K562 (cell line): Measurements from ENCODE around the gene TRIM47. TPM values are rescaled to one million over a fixed set of nuclear protein-coding genes. Genes with fewer than 3 reads are reported as not detected.
A peak's percentile ranks its signal among the peaks of the same experiment; 100 is the strongest.

Experiments
- ATAC-seq: fragments of 200-7000 bp; cut with Tn5 transposase; 3 replicates; pipeline ENCODE4 v1.9.1; 2020; ENCODE audit warnings: moderate library complexity
- BruUV-seq: library from RNA; stranded (reverse); fragments of 400-500 nt; replicated peaks from 2 replicates; lab custom pipeline; 2021; lab: Mats Ljungman, UMichigan
- CTCF ChIA-PET: fragments of 300-600 bp; formaldehyde crosslinking; extraction: SDS; loops from one replicate; lab custom pipeline; 2021; ENCODE audit warnings: low intra/inter-chr PET ratio; lab: Yijun Ruan, JAX
- POLR2A ChIA-PET: fragments of 300-600, 350-650 bp; sonication (Branson Sonifier 250); formaldehyde crosslinking; extraction: SDS; loops from one replicate; lab custom pipeline; 2021; ENCODE audit warnings: antibody characterized with exemption, inconsistent platforms; lab: Yijun Ruan, JAX
- DNase-seq, 4 experiments: peaks; one replicate each; pipeline versions ENCODE4 v3.0.0 to v3.0.0-alpha.2; 2011 to 2018; ENCODE audit warnings: low spot score in 3 of 4, mixed read lengths in 3 of 4; ENCODE audit errors: extremely low read depth in 1 of 4
- FAIRE-seq: peaks from 2 replicates; lab custom pipeline; 2011; peaks lifted over from hg19 to GRCh38; lab: Jason Lieb, UNC
- H2AFZ ChIP-seq: 2 replicates; pipeline ENCODE4 v1.6.0; 2011; ENCODE audit warnings: low read depth, low read length, control low read depth, inconsistent platforms
- H3K27ac ChIP-seq: fragments of 200-600 bp; 3 replicates; pipeline ENCODE4 v1.8.0; 2011; ENCODE audit warnings: low read depth, mild to moderate bottlenecking, control low read depth, inconsistent platforms, low read length, moderate library complexity, mixed read lengths; ENCODE audit errors: extremely low read depth
- H3K27me3 ChIP-seq, 2 experiments: fragments of 300-600 bp in 1 of 2; 2 replicates in 1 of 2; 3 replicates in 1 of 2; pipeline versions ENCODE4 v1.6.0 to v1.8.0; 2011; ENCODE audit warnings: inconsistent platforms in 2 of 2, low read length in 2 of 2, mild to moderate bottlenecking in 1 of 2, mixed read lengths in 1 of 2, moderate library complexity in 1 of 2; ENCODE audit not compliant: control insufficient read depth in 2 of 2, insufficient read depth in 2 of 2
- H3K36me3 ChIP-seq: fragments of 300-600 bp; 3 replicates; pipeline ENCODE4 v1.8.0; 2011; ENCODE audit warnings: mild to moderate bottlenecking, low read length, inconsistent platforms; ENCODE audit not compliant: control insufficient read depth, insufficient read depth
- H3K4me1 ChIP-seq, 2 experiments: fragments of 200-600 bp in 1 of 2; replicated peaks in 1 of 2; 2 replicates in 1 of 2; 3 replicates in 1 of 2; pipeline versions ENCODE4 v1.5.1 to v1.8.0; 2011; ENCODE audit warnings: inconsistent platforms in 2 of 2, low read length in 2 of 2, mild to moderate bottlenecking in 1 of 2, mixed read lengths in 1 of 2, moderate library complexity in 1 of 2; ENCODE audit not compliant: control insufficient read depth in 2 of 2, insufficient read depth in 2 of 2
- H3K4me2 ChIP-seq: 2 replicates; pipeline ENCODE4 v1.6.1; 2011; ENCODE audit warnings: low read length, control low read depth, inconsistent platforms, mixed read lengths; ENCODE audit not compliant: insufficient read depth
- H3K4me3 ChIP-seq: fragments of 200-600 bp; sonication (generic), shearing (Covaris generic); 2 replicates; pipeline ENCODE4 v1.5.1; 2016; ENCODE audit warnings: control low read depth, inconsistent platforms
- H3K79me2 ChIP-seq: fragments of 200-600 bp; 3 replicates; pipeline ENCODE4 v1.8.0; 2011; ENCODE audit warnings: low read length, inconsistent platforms; ENCODE audit not compliant: control insufficient read depth, insufficient read depth
- H3K9ac ChIP-seq, 2 experiments: 2 replicates each; pipeline versions ENCODE4 v1.6.0 to v1.6.1; 2011; ENCODE audit warnings: low read depth in 2 of 2, low read length in 2 of 2, control low read depth in 1 of 2, inconsistent platforms in 1 of 2, mild to moderate bottlenecking in 1 of 2, mixed read lengths in 1 of 2; ENCODE audit not compliant: insufficient read depth in 1 of 2
- H3K9me1 ChIP-seq: one replicate; pipeline ENCODE4 v1.6.0; 2011; ENCODE audit warnings: inconsistent platforms, mild to moderate bottlenecking, low read length, moderate library complexity; ENCODE audit not compliant: control insufficient read depth, insufficient read depth
- H3K9me3 ChIP-seq: replicated peaks from 2 replicates; pipeline ENCODE4 v1.5.1; 2011; ENCODE audit warnings: low read depth, low read length, inconsistent platforms; ENCODE audit not compliant: control insufficient read depth, insufficient read depth
- H4K20me1 ChIP-seq: replicated peaks from 2 replicates; pipeline ENCODE4 v1.6.1; 2011; ENCODE audit warnings: low read length, inconsistent platforms, mixed read lengths; ENCODE audit not compliant: control insufficient read depth, insufficient read depth
- CEBPZ ChIP-seq: fragments of 150-350 bp; IDR thresholded peaks from 2 replicates; pipeline ENCODE4 v1.6.1; 2014; ENCODE audit warnings: low read depth, mild to moderate bottlenecking, low read length, borderline replicate concordance
- FOXK1 ChIP-seq: sonication (generic); formaldehyde crosslinking; IDR thresholded peaks from 2 replicates; pipeline ENCODE4 v1.8.0; 2022; ENCODE audit warnings: missing genetic modification reagents, mild to moderate bottlenecking, borderline replicate concordance
- HNRNPUL1 ChIP-seq: fragments of 200-400 bp; formaldehyde crosslinking; IDR thresholded peaks from 2 replicates; pipeline ENCODE4 v1.6.1; 2017; ENCODE audit warnings: low read length
- KLF10 ChIP-seq: fragments of 250-450 bp; sonication (Bioruptor Pico); IDR thresholded peaks from 2 replicates; pipeline ENCODE4 v1.6.1; 2021; ENCODE audit warnings: matching md5 sums
- MAFF ChIP-seq: IDR thresholded peaks from 2 replicates; pipeline ENCODE4 v1.6.1; 2012; ENCODE audit warnings: low read length, improper control_type of control experiment
- POLR2G ChIP-seq: fragments of 200-400 bp; formaldehyde crosslinking; IDR thresholded peaks from 2 replicates; pipeline ENCODE4 v1.6.1; 2017; ENCODE audit warnings: low read depth, mild to moderate bottlenecking, antibody characterized with exemption, low read length, moderate library complexity
- RAD51 ChIP-seq: fragments of 450-650 bp; IDR thresholded peaks from 2 replicates; pipeline ENCODE4 v1.7.1; 2016; ENCODE audit warnings: low read depth, mild to moderate bottlenecking, borderline replicate concordance
- RBFOX2 ChIP-seq: fragments of 200-400 bp; formaldehyde crosslinking; IDR thresholded peaks from 2 replicates; pipeline ENCODE4 v1.6.1; 2017; ENCODE audit warnings: low read depth, mild to moderate bottlenecking, low read length, moderate library complexity
- U2AF2 ChIP-seq: fragments of 200-400 bp; formaldehyde crosslinking; optimal IDR thresholded peaks from 2 replicates; pipeline ENCODE3; 2017; ENCODE audit warnings: low read depth, mild to moderate bottlenecking, low read length
- ZNF639 ChIP-seq, 2 experiments: fragments of 200-800 bp in 1 of 2; sonication (Bioruptor generic) in 1 of 2; sonication (generic) in 1 of 2; formaldehyde crosslinking in 1 of 2; IDR thresholded peaks in 1 of 2; conservative IDR thresholded peaks in 1 of 2; 2 replicates each; pipeline versions ENCODE4 v1.5.0 to v1.6.1; 2016 to 2020; ENCODE audit warnings: missing compliant biosample characterization in 1 of 2, missing genetic modification characterization in 1 of 2, missing genetic modification reagents in 1 of 2
- WGBS: fragments of 100-300 bp; shearing (Covaris generic); methylation state at CpG from one replicate; pipeline ENCODE4 v1.1.6; 2016; ENCODE audit warnings: low coverage, mixed read lengths; ENCODE audit not compliant: insufficient coverage; ENCODE audit errors: missing lambda C conversion rate; 5-methylcytosine and 5-hydroxymethylcytosine counted together
- in situ Hi-C: fragments of 300-500 bp; cut with MboI; formaldehyde crosslinking; loops from 4 replicates; pipeline ENCODE4 v1.15.0; 2018; ENCODE audit warnings: inconsistent platforms, mixed read lengths
- intact Hi-C: fragments of 100-400 bp; cut with micrococcal nuclease; formaldehyde crosslinking; loops from 2 replicates; pipeline ENCODE4 v1.14.2; 2022
- polyA plus RNA-seq, 8 experiments: library from polyadenylated mRNA; depleted of rRNA in 4 of 8; stranded (reverse) in 5 of 8; unstranded in 3 of 8; fragments of >200 nt; fragmentation: Nextera tagmentation in 2 of 8; fragmentation: Illumina TruSeq in 1 of 8; extraction: Ambion mirVana in 2 of 8; extraction: Trizol in 1 of 8; gene quantifications; 2 replicates each; pipeline versions ENCODE4 v1.2.1 to v1.2.3, GENCODE V29; 2011 to 2014; ENCODE audit warnings: inconsistent platforms in 1 of 8, missing spikeins in 1 of 8
- total RNA-seq, 7 experiments: library from RNA; depleted of rRNA in 6 of 7; stranded (reverse); fragments of >200 nt in 6 of 7; fragmentation: Illumina TruSeq in 2 of 7; extraction: Trizol in 2 of 7; gene quantifications; 2 replicates each; pipeline versions ENCODE4 v1.2.1 to v1.2.3, GENCODE V29; 2011 to 2021; ENCODE audit warnings: low replicate concordance in 1 of 7
- TF ChIP-seq, protein P1 (sequence below): fragments of 450-650 bp; formaldehyde crosslinking; IDR thresholded peaks from 2 replicates; pipeline ENCODE4 v1.4.0; 2020; ENCODE audit warnings: mild to moderate bottlenecking

The TRIM47 gene
- total and polyA plus RNA-seq, 9 of the 15 experiments (the other 6 are each of a cell fraction or from before 2014, with no cell fraction given): 0.56 to 6.1 (median 3.2) TPM

- no peaks in the 10 kb centered on the region for H3K9me3 ChIP-seq
- BruUV-seq: no TSS peak
- peaks cover 29% of the 10 kb centered on the region for H3K79me2 ChIP-seq
- H3K27me3 ChIP-seq: no peaks in the 10 kb centered on the region
- peak overlapping the region in 1 of 2 experiments; percentile 70; a peak in 2 of 4 replicates for H3K9ac ChIP-seq
- in situ Hi-C loops: no loop called here
- H3K27ac ChIP-seq: no peak overlapping the region
- H3K36me3 ChIP-seq: peaks cover 64% of the 10 kb centered on the region; the same call in 2 of the 3 replicates
- WGBS: 86% methylated on average over 13 of the region's 13 CpGs
- no peak overlapping the region for H3K4me3 ChIP-seq
- H2AFZ ChIP-seq: no peak overlapping the region
- ATAC-seq (no peak), DNase-seq (no peak), FAIRE-seq (no peak)
- CTCF ChIA-PET: no interaction called here
- no peaks in the 10 kb centered on the region for H4K20me1 ChIP-seq
- H3K4me2 ChIP-seq: no peak overlapping the region
- peaks cover 7 to 72% of the 10 kb centered on the region in 2 experiments; a peak in 4 of 5 replicates for H3K4me1 ChIP-seq
- TF ChIP-seq U2AF2 (no peak), POLR2G (peak; percentile 51), RAD51 (no peak), MAFF (no peak), ZNF639 (CRISPR knock-in tag; conservative IDR thresholded peaks at IDR 0.05 in 1 of 2, IDR thresholded peaks at IDR 0.05 in 1 of 2) (no peak), HNRNPUL1 (no peak), FOXK1 (no peak), CEBPZ (no peak), RBFOX2 (peak; percentile 57), KLF10 (no peak)
- TF ChIP-seq, protein P1, sequence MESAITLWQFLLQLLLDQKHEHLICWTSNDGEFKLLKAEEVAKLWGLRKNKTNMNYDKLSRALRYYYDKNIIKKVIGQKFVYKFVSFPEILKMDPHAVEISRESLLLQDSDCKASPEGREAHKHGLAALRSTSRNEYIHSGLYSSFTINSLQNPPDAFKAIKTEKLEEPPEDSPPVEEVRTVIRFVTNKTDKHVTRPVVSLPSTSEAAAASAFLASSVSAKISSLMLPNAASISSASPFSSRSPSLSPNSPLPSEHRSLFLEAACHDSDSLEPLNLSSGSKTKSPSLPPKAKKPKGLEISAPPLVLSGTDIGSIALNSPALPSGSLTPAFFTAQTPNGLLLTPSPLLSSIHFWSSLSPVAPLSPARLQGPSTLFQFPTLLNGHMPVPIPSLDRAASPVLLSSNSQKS: no peak
- intact Hi-C loops: no loop called here
- POLR2A ChIA-PET: interaction anchor here (0.6 to 15.9 kb wide), 6 partner anchors 10 to 126 kb away, joined by 3 to 169 read pairs (median 4); partner anchors contain the start of genes TRIM47 and WBP2
- H3K9me1 ChIP-seq: no peaks in the 10 kb centered on the region
Measured at GRCh38 chr17:75900691-75901533, 22.5 kb upstream of the TRIM47 start.
